ENCODE results near the gene BCL7A.
"Not testable (repeated sequence)": the region's sequence is repeated elsewhere in the genome, so short reads cannot be mapped to it uniquely, and the experiment has no call there.

BCL7A gene

GRCh38 chr12:122028165-122028904, 6.7 kb downstream of the BCL7A start:
- DNase-seq (ENCODE audit: low spot score), result peak; percentile 77

GRCh38 chr12:122028905-122029560, 7.3 kb downstream of the BCL7A start:
- no peak for DNase-seq (ENCODE audit: low spot score)

- DNase-seq (ENCODE audit: low spot score), result no peak
These were observed 8.1 kb downstream of the BCL7A start for GRCh38 chr12:122029620-122030423.

GRCh38 chr12:122030424-122031035, 8.8 kb downstream of the BCL7A start:
- no peak for DNase-seq (ENCODE audit: low spot score)

GRCh38 chr12:122031342-122032216, 9.9 kb downstream of the BCL7A start:
- DNase-seq (ENCODE audit: low spot score), result no peak

GRCh38 chr12:122032580-122032979, 10.9 kb downstream of the BCL7A start:
- DNase-seq (ENCODE audit: low spot score), result no peak

GRCh38 chr12:122035292-122035691, 13.6 kb downstream of the BCL7A start:
- no peak for DNase-seq (ENCODE audit: low spot score)

- DNase-seq (ENCODE audit: low spot score), result no peak
These were observed 14.5 kb downstream of the BCL7A start for GRCh38 chr12:122036153-122036552.

- no peak for DNase-seq (ENCODE audit: low spot score)
These were observed 19.1 kb downstream of the BCL7A start for GRCh38 chr12:122040579-122041386.

GRCh38 chr12:122041458-122041857, 19.8 kb downstream of the BCL7A start:
- DNase-seq (ENCODE audit: low spot score), result not testable (repeated sequence)

GRCh38 chr12:122042910-122043309, 21.2 kb downstream of the BCL7A start:
- DNase-seq (ENCODE audit: low spot score), result no peak

- no peak for DNase-seq (ENCODE audit: low spot score)
These were observed 21.8 kb downstream of the BCL7A start for GRCh38 chr12:122043476-122043875.

- no peak for DNase-seq (ENCODE audit: low spot score)
These were observed 23.6 kb downstream of the BCL7A start for GRCh38 chr12:122045262-122045661.

GRCh38 chr12:122046145-122046544, 24.5 kb downstream of the BCL7A start:
- no peak for DNase-seq (ENCODE audit: low spot score)

GRCh38 chr12:122048151-122048550, 26.5 kb downstream of the BCL7A start:
- no peak for DNase-seq (ENCODE audit: low spot score)

GRCh38 chr12:122049827-122050226, 28.1 kb downstream of the BCL7A start:
- DNase-seq (ENCODE audit: low spot score), result no peak

- DNase-seq (ENCODE audit: low spot score), result no peak
These were observed 29.0 kb downstream of the BCL7A start for GRCh38 chr12:122050706-122051105.

GRCh38 chr12:122051231-122051876, 29.7 kb downstream of the BCL7A start:
- DNase-seq (ENCODE audit: low spot score), result no peak

- DNase-seq (ENCODE audit: low spot score), result no peak
These were observed 30.6 kb downstream of the BCL7A start for GRCh38 chr12:122052285-122052684.

Measured in pons (tissue), 1 donor.